Measurements from ENCODE around the gene TMEM170A. TPM values are rescaled to one million over a fixed set of nuclear protein-coding genes. Genes with fewer than 3 reads are reported as not detected.

Gene TMEM170A
- total and polyA plus RNA-seq, 2 of the 13 experiments (the other 11 are each of a cell fraction or from before 2014, with no cell fraction given): 35.7 to 39.7 TPM

- peak; percentile 55; the same call in 1 of the 2 replicates for TF ChIP-seq ZNF607 (CRISPR knock-in tag; IDR thresholded peaks at IDR 0.05; ENCODE audit: borderline replicate concordance)
- no peak for TF ChIP-seq SOX6 (IDR thresholded peaks at IDR 0.05)
- TF ChIP-seq SOX6 (CRISPR knock-in tag; IDR thresholded peaks at IDR 0.05): no peak; the same call in none of the 2 replicates
- 0 out of 2 replicates have a peak, but pooled peaks have one; percentile 52 for TF ChIP-seq GZF1 (CRISPR knock-in tag; IDR thresholded peaks at IDR 0.05)
- TF ChIP-seq GTF3A (CRISPR knock-in tag; conservative IDR thresholded peaks at IDR 0.05): no peak
- no peak for TF ChIP-seq STAG1 (CRISPR knock-in tag; IDR thresholded peaks at IDR 0.05)
- TF ChIP-seq TBX3 (IDR thresholded peaks at IDR 0.05; ENCODE audit: borderline replicate concordance): no peak
- peak; percentile 27; the same call in 1 of the 2 replicates for TF ChIP-seq EED (CRISPR knock-in tag; IDR thresholded peaks at IDR 0.05)
- TF ChIP-seq ZSCAN25 (CRISPR knock-in tag; IDR thresholded peaks at IDR 0.05): no peak
- peak; percentile 89; the same call in 1 of the 2 replicates for TF ChIP-seq TSC22D2 (CRISPR knock-in tag; IDR thresholded peaks at IDR 0.05; ENCODE audit: borderline replicate concordance)
- TF ChIP-seq RAD21 (CRISPR knock-in tag; IDR thresholded peaks at IDR 0.05): no peak
- TF ChIP-seq CHD4 (IDR thresholded peaks at IDR 0.05; ENCODE audit: borderline replicate concordance, low read length): no peak
- no peak; the same call in 1 of the 2 replicates for TF ChIP-seq ZSCAN22 (CRISPR knock-in tag; IDR thresholded peaks at IDR 0.05)
- TF ChIP-seq MIXL1 (CRISPR knock-in tag; IDR thresholded peaks at IDR 0.05): peak; percentile 12; the same call in 1 of the 2 replicates
- no peak; the same call in 1 of the 2 replicates for TF ChIP-seq HOXA5 (CRISPR knock-in tag; IDR thresholded peaks at IDR 0.05)
- TF ChIP-seq ZNF629 (CRISPR knock-in tag; conservative IDR thresholded peaks at IDR 0.05): no peak; the same call in 1 of the 2 replicates
- TF ChIP-seq NFIB (CRISPR knock-in tag; IDR thresholded peaks at IDR 0.05; ENCODE audit: borderline replicate concordance): no peak
- peak; percentile 61; the same call in 1 of the 2 replicates for TF ChIP-seq MXD1 (CRISPR knock-in tag; IDR thresholded peaks at IDR 0.05)
- no peak for TF ChIP-seq TCF7 (IDR thresholded peaks at IDR 0.05; ENCODE audit: low read depth)
- TF ChIP-seq ZBTB46 (CRISPR knock-in tag; IDR thresholded peaks at IDR 0.05; ENCODE audit: borderline replicate concordance): no peak
- TF ChIP-seq ARNT (IDR thresholded peaks at IDR 0.05): no peak
- TF ChIP-seq SCMH1 (CRISPR knock-in tag; IDR thresholded peaks at IDR 0.05; ENCODE audit: borderline replicate concordance): no peak
- peak; percentile 50 for TF ChIP-seq ZSCAN9 (CRISPR knock-in tag; IDR thresholded peaks at IDR 0.05; ENCODE audit: borderline replicate concordance)
- peak; percentile 86; the same call in 1 of the 2 replicates for TF ChIP-seq ZNF558 (CRISPR knock-in tag; IDR thresholded peaks at IDR 0.05; ENCODE audit: borderline replicate concordance)
- no peak for TF ChIP-seq ARID4A (CRISPR knock-in tag; IDR thresholded peaks at IDR 0.05; ENCODE audit: borderline replicate concordance)
- TF ChIP-seq TP53 (CRISPR knock-in tag; conservative IDR thresholded peaks at IDR 0.05): 0 out of 2 replicates have a peak, but pooled peaks have one; percentile 62
Observed at GRCh38 chr16:75433732-75434413, 30.6 kb downstream of the TMEM170A start (continued).
